ENCODE measurements around the gene SLC7A10. TPM values are rescaled to one million over a fixed set of nuclear protein-coding genes. Genes with fewer than 3 reads are reported as not detected.

SLC7A10 gene
- polyA plus RNA-seq, 1 of the 3 experiments (the other 2 are of a cell fraction), result 0.02 TPM

DNA sequence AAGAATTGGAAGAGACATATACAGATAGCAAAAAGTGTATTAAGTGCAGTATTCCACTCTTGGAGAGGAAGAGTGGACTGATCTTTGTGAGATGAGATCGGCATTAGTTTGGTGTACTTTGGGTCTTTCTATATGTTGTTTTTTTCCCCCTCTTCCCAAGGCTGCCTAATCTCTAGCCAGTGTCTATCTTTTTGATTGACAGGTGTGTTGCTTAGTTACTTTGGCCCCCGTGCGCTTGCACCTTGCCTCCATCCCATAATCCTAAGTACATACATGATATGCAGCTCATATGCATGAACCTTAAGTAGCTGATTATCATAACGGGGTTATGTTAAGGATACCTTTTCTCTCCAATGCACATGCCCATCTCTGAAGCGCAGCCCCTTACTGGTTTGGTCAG, 4.3 kb upstream of the SLC7A10 start:
- Histone ChIP-seq H3F3A (replicated peaks; ENCODE audit: insufficient read depth) (no peaks in the 10 kb centered on the region), H2AFZ (ENCODE audit: low read depth) (no peak overlapping the region), H3K36me3 (replicated peaks in 1 of 2; ENCODE audit: control insufficient read depth in 1 of 2, insufficient read depth in 2 of 2, low read length in 1 of 2) (no peaks in the 10 kb centered on the region), H3K4me2 (no peak overlapping the region), H4K20me1 (ENCODE audit: insufficient read depth) (no peaks in the 10 kb centered on the region), H3K27ac (ENCODE audit: low read depth in 2 of 2, low read length in 1 of 2) (no peak overlapping the region), H3K79me2 (ENCODE audit: insufficient read depth) (no peaks in the 10 kb centered on the region), H3K9ac (no peak overlapping the region), H3K9me2 (no peaks in the 10 kb centered on the region), H3K27me3 (ENCODE audit: insufficient read depth) (peaks cover 23% of the 10 kb centered on the region), H3K4me3 (ENCODE audit: low read depth in 2 of 2, low read length in 1 of 2) (no peak overlapping the region), H3K9me3 (0 out of 2 replicates have a peak, but pooled peaks cover 9% of the 10 kb centered on the region), H3K4me1 (ENCODE audit: control insufficient read depth in 1 of 2, insufficient read depth in 2 of 2, low read depth in 1 of 2, low read length in 1 of 2) (no peaks in the 10 kb centered on the region; a peak in 1 of 4 replicates)
- TF ChIP-seq MAX (IDR thresholded peaks at IDR 0.05; ENCODE audit: low read depth) (no peak), EZH2phosphoT487 (IDR thresholded peaks at IDR 0.05; ENCODE audit: borderline replicate concordance, low read depth) (no peak), REST (IDR thresholded peaks at IDR 0.05; ENCODE audit: low read depth, low read length) (no peak), TCF12 (IDR thresholded peaks at IDR 0.05) (no peak), MXI1 (IDR thresholded peaks at IDR 0.05; ENCODE audit: low read depth, low read length) (no peak), PBX3 (IDR thresholded peaks at IDR 0.05) (no peak), CHD2 (IDR thresholded peaks at IDR 0.05; ENCODE audit: low read length, partially characterized antibody) (no peak), GABPA (IDR thresholded peaks at IDR 0.05; ENCODE audit: low read depth) (no peak), POLR2AphosphoS5 (IDR thresholded peaks at IDR 0.05; ENCODE audit: low read depth, low read length) (no peak), EP300 (IDR thresholded peaks at IDR 0.05; ENCODE audit: borderline replicate concordance in 1 of 2, low read depth in 1 of 2, low read length in 1 of 2) (no peak), GATA2 (CRISPR knock-in tag; IDR thresholded peaks at IDR 0.05) (no peak), SMC3 (IDR thresholded peaks at IDR 0.05; ENCODE audit: low read depth, low read length) (no peak), NRF1 (IDR thresholded peaks at IDR 0.05; ENCODE audit: low read depth, low read length) (no peak), RXRA (IDR thresholded peaks at IDR 0.05; ENCODE audit: borderline replicate concordance, low read depth) (no peak), MEF2A (IDR thresholded peaks at IDR 0.05; ENCODE audit: borderline replicate concordance, low read depth) (no peak), JUND (IDR thresholded peaks at IDR 0.05) (no peak)
- TF ChIP-seq, protein P1, sequence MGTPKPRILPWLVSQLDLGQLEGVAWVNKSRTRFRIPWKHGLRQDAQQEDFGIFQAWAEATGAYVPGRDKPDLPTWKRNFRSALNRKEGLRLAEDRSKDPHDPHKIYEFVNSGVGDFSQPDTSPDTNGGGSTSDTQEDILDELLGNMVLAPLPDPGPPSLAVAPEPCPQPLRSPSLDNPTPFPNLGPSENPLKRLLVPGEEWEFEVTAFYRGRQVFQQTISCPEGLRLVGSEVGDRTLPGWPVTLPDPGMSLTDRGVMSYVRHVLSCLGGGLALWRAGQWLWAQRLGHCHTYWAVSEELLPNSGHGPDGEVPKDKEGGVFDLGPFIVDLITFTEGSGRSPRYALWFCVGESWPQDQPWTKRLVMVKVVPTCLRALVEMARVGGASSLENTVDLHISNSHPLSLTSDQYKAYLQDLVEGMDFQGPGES (IDR thresholded peaks at IDR 0.05; ENCODE audit: low read depth, low read length), result no peak
- TF ChIP-seq, protein P2, sequence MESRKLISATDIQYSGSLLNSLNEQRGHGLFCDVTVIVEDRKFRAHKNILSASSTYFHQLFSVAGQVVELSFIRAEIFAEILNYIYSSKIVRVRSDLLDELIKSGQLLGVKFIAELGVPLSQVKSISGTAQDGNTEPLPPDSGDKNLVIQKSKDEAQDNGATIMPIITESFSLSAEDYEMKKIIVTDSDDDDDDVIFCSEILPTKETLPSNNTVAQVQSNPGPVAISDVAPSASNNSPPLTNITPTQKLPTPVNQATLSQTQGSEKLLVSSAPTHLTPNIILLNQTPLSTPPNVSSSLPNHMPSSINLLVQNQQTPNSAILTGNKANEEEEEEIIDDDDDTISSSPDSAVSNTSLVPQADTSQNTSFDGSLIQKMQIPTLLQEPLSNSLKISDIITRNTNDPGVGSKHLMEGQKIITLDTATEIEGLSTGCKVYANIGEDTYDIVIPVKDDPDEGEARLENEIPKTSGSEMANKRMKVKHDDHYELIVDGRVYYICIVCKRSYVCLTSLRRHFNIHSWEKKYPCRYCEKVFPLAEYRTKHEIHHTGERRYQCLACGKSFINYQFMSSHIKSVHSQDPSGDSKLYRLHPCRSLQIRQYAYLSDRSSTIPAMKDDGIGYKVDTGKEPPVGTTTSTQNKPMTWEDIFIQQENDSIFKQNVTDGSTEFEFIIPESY (IDR thresholded peaks at IDR 0.05; ENCODE audit: borderline replicate concordance, low read depth), result no peak
- ChIA-PET POLR2A (interaction anchor here (0.8 kb wide), 1 partner anchor 144 kb away, joined by 3 read pairs; the partner anchor contains the start of gene CEBPG), CTCF (interaction anchor here (1.2 to 3.7 kb wide), 2 partner anchors 12 to 96 kb away, joined by 3 to 10 read pairs; no protein-coding TSS in a partner anchor)
- no peak for DNase-seq
- WGBS (ENCODE audit: low lambda C conversion rate), result 54% methylated on average over 5 of the region's 5 CpGs

Data from SK-N-SH (cell line).